HG03575 (cell line): ENCODE data around the gene KCNH4.
"Not testable (repeated sequence)": the region's sequence is repeated elsewhere in the genome, so short reads cannot be mapped to it uniquely, and the experiment has no call there.

Experiments
- ATAC-seq: cut with Tn5 transposase; IDR thresholded peaks from one replicate; pipeline ENCODE4 v1.9.1; 2021; ENCODE audit not compliant: unreplicated experiment, insufficient number of reproducible peaks, low FRiP score; ENCODE audit errors: extremely low read depth

The KCNH4 gene

GRCh38 chr17:42153919-42154742, 26.8 kb downstream of the KCNH4 start:
- ATAC-seq = no peak

- no peak for ATAC-seq
Measured at GRCh38 chr17:42146911-42147607, 33.9 kb downstream of the KCNH4 start.

GRCh38 chr17:42143138-42143537, 37.8 kb downstream of the KCNH4 start:
- not testable (repeated sequence) for ATAC-seq

GRCh38 chr17:42142371-42142896, 38.5 kb downstream of the KCNH4 start:
- no peak for ATAC-seq

GRCh38 chr17:42141382-42141781, 39.6 kb downstream of the KCNH4 start:
- ATAC-seq = no peak

- ATAC-seq = not testable (repeated sequence)
Measured at GRCh38 chr17:42140690-42141089, 40.3 kb downstream of the KCNH4 start.

GRCh38 chr17:42138749-42139492, 42.0 kb downstream of the KCNH4 start:
- no peak for ATAC-seq

- no peak for ATAC-seq
Measured at GRCh38 chr17:42136654-42137051, 44.3 kb downstream of the KCNH4 start.

- ATAC-seq = no peak
Measured at GRCh38 chr17:42135664-42136653, 45.0 kb downstream of the KCNH4 start.

GRCh38 chr17:42135151-42135550, 45.8 kb downstream of the KCNH4 start:
- ATAC-seq = no peak

GRCh38 chr17:42133461-42134041, 47.4 kb downstream of the KCNH4 start:
- ATAC-seq = no peak

GRCh38 chr17:42132941-42133340, 48.0 kb downstream of the KCNH4 start:
- no peak for ATAC-seq

- no peak for ATAC-seq
Measured at GRCh38 chr17:42131981-42132432, 48.9 kb downstream of the KCNH4 start.

GRCh38 chr17:42131232-42131631, 49.7 kb downstream of the KCNH4 start:
- ATAC-seq = no peak

GRCh38 chr17:42130310-42130936, 50.5 kb downstream of the KCNH4 start:
- ATAC-seq = no peak

- ATAC-seq = no peak
Measured at GRCh38 chr17:42129109-42129837, 51.7 kb downstream of the KCNH4 start.

- no peak for ATAC-seq
Measured at GRCh38 chr17:42127414-42127813, 53.5 kb downstream of the KCNH4 start.
